Measurements from ENCODE around the gene PANK1.

- TF ChIP-seq, protein P1, sequence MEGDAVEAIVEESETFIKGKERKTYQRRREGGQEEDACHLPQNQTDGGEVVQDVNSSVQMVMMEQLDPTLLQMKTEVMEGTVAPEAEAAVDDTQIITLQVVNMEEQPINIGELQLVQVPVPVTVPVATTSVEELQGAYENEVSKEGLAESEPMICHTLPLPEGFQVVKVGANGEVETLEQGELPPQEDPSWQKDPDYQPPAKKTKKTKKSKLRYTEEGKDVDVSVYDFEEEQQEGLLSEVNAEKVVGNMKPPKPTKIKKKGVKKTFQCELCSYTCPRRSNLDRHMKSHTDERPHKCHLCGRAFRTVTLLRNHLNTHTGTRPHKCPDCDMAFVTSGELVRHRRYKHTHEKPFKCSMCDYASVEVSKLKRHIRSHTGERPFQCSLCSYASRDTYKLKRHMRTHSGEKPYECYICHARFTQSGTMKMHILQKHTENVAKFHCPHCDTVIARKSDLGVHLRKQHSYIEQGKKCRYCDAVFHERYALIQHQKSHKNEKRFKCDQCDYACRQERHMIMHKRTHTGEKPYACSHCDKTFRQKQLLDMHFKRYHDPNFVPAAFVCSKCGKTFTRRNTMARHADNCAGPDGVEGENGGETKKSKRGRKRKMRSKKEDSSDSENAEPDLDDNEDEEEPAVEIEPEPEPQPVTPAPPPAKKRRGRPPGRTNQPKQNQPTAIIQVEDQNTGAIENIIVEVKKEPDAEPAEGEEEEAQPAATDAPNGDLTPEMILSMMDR (IDR thresholded peaks at IDR 0.05; ENCODE audit: low read depth, low read length, poor library complexity, severe bottlenecking): no peak
- TF ChIP-seq EZH2phosphoT487 (IDR thresholded peaks at IDR 0.05; ENCODE audit: borderline replicate concordance, low read length): no peak
Measured at GRCh38 chr10:89600041-89600440, 45.0 kb downstream of the PANK1 start.

Measured in DOHH2 (cell line).